GM21360 (cell line): ENCODE data around the gene KRTAP9-1.
"Not testable (repeated sequence)": the region's sequence is repeated elsewhere in the genome, so short reads cannot be mapped to it uniquely, and the experiment has no call there.

Experiments
- ATAC-seq: cut with Tn5 transposase; IDR thresholded peaks from one replicate; pipeline ENCODE4 v1.9.1; 2021; ENCODE audit warnings: mild to moderate bottlenecking, moderate library complexity; ENCODE audit not compliant: unreplicated experiment

The KRTAP9-1 gene

GRCh38 chr17:41178843-41179616 lies 10.7 kb upstream of the KRTAP9-1 start:
- ATAC-seq, result no peak

GRCh38 chr17:41184480-41184961 lies 5.2 kb upstream of the KRTAP9-1 start, which contains the start of gene KRTAP4-1:
Gene KRTAP4-1, minus strand, starts transcription at chr17:41184911. Its CDS starts 57 bp downstream, at chr17:41184854.
- no peak for ATAC-seq

GRCh38 chr17:41185001-41185400 lies 4.7 kb upstream of the KRTAP9-1 start:
- no peak for ATAC-seq

- no peak for ATAC-seq
Observed at GRCh38 chr17:41186872-41187271, 2.8 kb upstream of the KRTAP9-1 start.

GRCh38 chr17:41190328-41190727 lies 641 bp downstream of the KRTAP9-1 start:
- ATAC-seq, result no peak

GRCh38 chr17:41196068-41196467 lies 6.4 kb downstream of the KRTAP9-1 start:
- ATAC-seq, result no peak

GRCh38 chr17:41199421-41200078 lies 9.9 kb downstream of the KRTAP9-1 start:
- ATAC-seq, result no peak

- no peak for ATAC-seq
Observed at GRCh38 chr17:41211845-41212466, 22.3 kb downstream of the KRTAP9-1 start.

GRCh38 chr17:41212524-41213169 lies 23.0 kb downstream of the KRTAP9-1 start:
- ATAC-seq, result no peak

- no peak for ATAC-seq
Observed at GRCh38 chr17:41215681-41216080, 26.0 kb downstream of the KRTAP9-1 start.

- ATAC-seq, result no peak
Observed at GRCh38 chr17:41223821-41224220, 34.1 kb downstream of the KRTAP9-1 start.

GRCh38 chr17:41226051-41226450 lies 36.4 kb downstream of the KRTAP9-1 start:
- no peak for ATAC-seq

- not testable (repeated sequence) for ATAC-seq
Observed at GRCh38 chr17:41226598-41227095, 37.0 kb downstream of the KRTAP9-1 start, which contains the start of gene KRTAP9-2. Gene KRTAP9-2, plus strand, starts transcription at chr17:41226648. Its CDS starts 7 bp downstream, at chr17:41226655.

- ATAC-seq, result no peak
Observed at GRCh38 chr17:41230094-41230493, 40.4 kb downstream of the KRTAP9-1 start.

GRCh38 chr17:41231731-41232130 lies 42.0 kb downstream of the KRTAP9-1 start:
- no peak for ATAC-seq

- not testable (repeated sequence) for ATAC-seq
Observed at GRCh38 chr17:41232399-41233105, 42.9 kb downstream of the KRTAP9-1 start, which contains the start of gene KRTAP9-3. Gene KRTAP9-3, plus strand, starts transcription at chr17:41232449. Its CDS starts 53 bp downstream, at chr17:41232502.

GRCh38 chr17:41237116-41237515 lies 47.4 kb downstream of the KRTAP9-1 start:
- ATAC-seq, result not testable (repeated sequence)

- ATAC-seq, result not testable (repeated sequence)
Observed at GRCh38 chr17:41237949-41238437, 48.3 kb downstream of the KRTAP9-1 start, which contains the start of gene KRTAP9-8. Gene KRTAP9-8, plus strand, starts transcription at chr17:41237999. Its CDS starts 53 bp downstream, at chr17:41238052.
